ENCODE results near the gene COPA.

DNA sequence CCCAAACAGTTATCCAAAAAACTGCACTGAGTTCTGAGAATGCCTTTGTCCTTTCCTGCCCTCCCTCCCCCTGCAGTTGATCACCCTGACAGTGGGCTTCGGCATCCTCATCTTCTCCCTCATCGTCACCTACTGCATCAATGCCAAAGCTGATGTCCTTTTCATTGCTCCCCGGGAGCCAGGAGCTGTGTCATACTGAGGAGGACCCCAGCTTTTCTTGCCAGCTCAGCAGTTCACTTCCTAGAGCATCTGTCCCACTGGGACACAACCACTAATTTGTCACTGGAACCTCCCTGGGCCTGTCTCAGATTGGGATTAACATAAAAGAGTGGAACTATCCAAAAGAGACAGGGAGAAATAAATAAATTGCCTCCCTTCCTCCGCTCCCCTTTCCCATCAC is 15.0 kb upstream of the COPA start:
- TF ChIP-seq POLR2AphosphoS5 (IDR thresholded peaks at IDR 0.05): no peak
- no peak for TF ChIP-seq CTCF (IDR thresholded peaks at IDR 0.05)
- TF ChIP-seq POLR2A (IDR thresholded peaks at IDR 0.05): no peak
- TF ChIP-seq EP300 (IDR thresholded peaks at IDR 0.05): no peak

Measured in stomach (tissue), 4 donors.